Measurements from ENCODE around the gene DLG2.

GRCh38 chr11:84069048-84069447 lies 1558.1 kb downstream of the DLG2 start:
- TF ChIP-seq, protein P1, sequence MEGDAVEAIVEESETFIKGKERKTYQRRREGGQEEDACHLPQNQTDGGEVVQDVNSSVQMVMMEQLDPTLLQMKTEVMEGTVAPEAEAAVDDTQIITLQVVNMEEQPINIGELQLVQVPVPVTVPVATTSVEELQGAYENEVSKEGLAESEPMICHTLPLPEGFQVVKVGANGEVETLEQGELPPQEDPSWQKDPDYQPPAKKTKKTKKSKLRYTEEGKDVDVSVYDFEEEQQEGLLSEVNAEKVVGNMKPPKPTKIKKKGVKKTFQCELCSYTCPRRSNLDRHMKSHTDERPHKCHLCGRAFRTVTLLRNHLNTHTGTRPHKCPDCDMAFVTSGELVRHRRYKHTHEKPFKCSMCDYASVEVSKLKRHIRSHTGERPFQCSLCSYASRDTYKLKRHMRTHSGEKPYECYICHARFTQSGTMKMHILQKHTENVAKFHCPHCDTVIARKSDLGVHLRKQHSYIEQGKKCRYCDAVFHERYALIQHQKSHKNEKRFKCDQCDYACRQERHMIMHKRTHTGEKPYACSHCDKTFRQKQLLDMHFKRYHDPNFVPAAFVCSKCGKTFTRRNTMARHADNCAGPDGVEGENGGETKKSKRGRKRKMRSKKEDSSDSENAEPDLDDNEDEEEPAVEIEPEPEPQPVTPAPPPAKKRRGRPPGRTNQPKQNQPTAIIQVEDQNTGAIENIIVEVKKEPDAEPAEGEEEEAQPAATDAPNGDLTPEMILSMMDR (IDR thresholded peaks at IDR 0.05; ENCODE audit: low read length): no peak
- no peak for TF ChIP-seq EZH2 (IDR thresholded peaks at IDR 0.05; ENCODE audit: borderline replicate concordance, low read length)

Measured in OCI-LY1 (cell line).